ENCODE data around the gene NDUFA13.

Gene NDUFA13

GRCh38 chr19:19530889-19531288 lies 14.9 kb downstream of the NDUFA13 start:
- Histone ChIP-seq H3K4me1 (ENCODE audit: insufficient read depth, low read length, poor library complexity, severe bottlenecking) (peaks cover 6% of the 10 kb centered on the region), H3K4me2 (ENCODE audit: low read depth, low read length, poor library complexity, severe bottlenecking) (no peak overlapping the region)

GRCh38 chr19:19531951-19532805 lies 16.2 kb downstream of the NDUFA13 start:
- Histone ChIP-seq H3K27me3 (ENCODE audit: insufficient read depth, low read length, poor library complexity, severe bottlenecking) (no peaks in the 10 kb centered on the region), H3K36me3 (ENCODE audit: insufficient read depth, low read length) (peaks cover 13% of the 10 kb centered on the region; the same call in 1 of the 2 replicates), H3K79me2 (ENCODE audit: insufficient read depth, low read length) (no peaks in the 10 kb centered on the region), H3K9ac (ENCODE audit: low read depth, low read length, poor library complexity, severe bottlenecking) (no peak overlapping the region), H2AFZ (ENCODE audit: low read length) (no peak overlapping the region), H4K20me1 (ENCODE audit: insufficient read depth, low read length, poor library complexity, severe bottlenecking) (no peaks in the 10 kb centered on the region), H3K4me2 (ENCODE audit: low read depth, low read length, poor library complexity, severe bottlenecking) (no peak overlapping the region), H3K9me2 (replicated peaks; ENCODE audit: low read depth, low read length) (no peaks in the 10 kb centered on the region), H3K4me3 (ENCODE audit: low read length, poor library complexity, severe bottlenecking) (no peak overlapping the region), H3K4me1 (ENCODE audit: insufficient read depth, low read length, poor library complexity, severe bottlenecking) (no peaks in the 10 kb centered on the region), H3K9me3 (ENCODE audit: insufficient read depth, low read depth, low read length) (no peaks in the 10 kb centered on the region), H3F3A (ENCODE audit: low read depth) (no peaks in the 10 kb centered on the region)
- TF ChIP-seq EZH2phosphoT487 (IDR thresholded peaks at IDR 0.05; ENCODE audit: borderline replicate concordance) (no peak), CTCF (conservative IDR thresholded peaks at IDR 0.05; ENCODE audit: low read length) (peak; percentile 89)

More at GRCh38 chr19:19530889-19531288, 14.9 kb downstream of the NDUFA13 start:
- H3K79me2 ChIP-seq (ENCODE audit: insufficient read depth, low read length), result no peaks in the 10 kb centered on the region
- H3K36me3 ChIP-seq (ENCODE audit: insufficient read depth, low read length), result peaks cover 14% of the 10 kb centered on the region; the same call in 1 of the 2 replicates
- H3K4me3 ChIP-seq (ENCODE audit: low read length, poor library complexity, severe bottlenecking), result no peak overlapping the region
- no peak overlapping the region for H2AFZ ChIP-seq (ENCODE audit: low read length)
- no peaks in the 10 kb centered on the region for H3K9me3 ChIP-seq (ENCODE audit: insufficient read depth, low read depth, low read length)
- no peaks in the 10 kb centered on the region for H3K27me3 ChIP-seq (ENCODE audit: insufficient read depth, low read length, poor library complexity, severe bottlenecking)
- TF ChIP-seq CTCF (conservative IDR thresholded peaks at IDR 0.05; ENCODE audit: low read length) (no peak), EZH2phosphoT487 (IDR thresholded peaks at IDR 0.05; ENCODE audit: borderline replicate concordance) (no peak)
- H4K20me1 ChIP-seq (ENCODE audit: insufficient read depth, low read length, poor library complexity, severe bottlenecking), result peaks cover 9% of the 10 kb centered on the region
- H3F3A ChIP-seq (ENCODE audit: low read depth), result no peaks in the 10 kb centered on the region
- no peak overlapping the region for H3K9ac ChIP-seq (ENCODE audit: low read depth, low read length, poor library complexity, severe bottlenecking)
- no peaks in the 10 kb centered on the region for H3K9me2 ChIP-seq (replicated peaks; ENCODE audit: low read depth, low read length)

- Histone ChIP-seq H3K36me3 (ENCODE audit: insufficient read depth, low read length) (peaks cover 4% of the 10 kb centered on the region; the same call in 1 of the 2 replicates), H3F3A (ENCODE audit: low read depth) (no peaks in the 10 kb centered on the region), H3K27me3 (ENCODE audit: insufficient read depth, low read length, poor library complexity, severe bottlenecking) (no peaks in the 10 kb centered on the region), H3K4me3 (ENCODE audit: low read length, poor library complexity, severe bottlenecking) (no peak overlapping the region), H2AFZ (ENCODE audit: low read length) (no peak overlapping the region), H3K9me3 (ENCODE audit: insufficient read depth, low read depth, low read length) (no peaks in the 10 kb centered on the region), H3K9ac (ENCODE audit: low read depth, low read length, poor library complexity, severe bottlenecking) (no peak overlapping the region), H3K4me1 (ENCODE audit: insufficient read depth, low read length, poor library complexity, severe bottlenecking) (no peaks in the 10 kb centered on the region), H4K20me1 (ENCODE audit: insufficient read depth, low read length, poor library complexity, severe bottlenecking) (no peaks in the 10 kb centered on the region), H3K79me2 (ENCODE audit: insufficient read depth, low read length) (no peaks in the 10 kb centered on the region), H3K9me2 (replicated peaks; ENCODE audit: low read depth, low read length) (no peaks in the 10 kb centered on the region), H3K4me2 (ENCODE audit: low read depth, low read length, poor library complexity, severe bottlenecking) (no peak overlapping the region)
- TF ChIP-seq CTCF (conservative IDR thresholded peaks at IDR 0.05; ENCODE audit: low read length) (no peak), EZH2phosphoT487 (IDR thresholded peaks at IDR 0.05; ENCODE audit: borderline replicate concordance) (no peak)
Observed at GRCh38 chr19:19532806-19533701, 17.0 kb downstream of the NDUFA13 start.
